GM11168 (cell line): ENCODE results near the gene MCF2L2.
"Not testable (repeated sequence)": the region's sequence is repeated elsewhere in the genome, so short reads cannot be mapped to it uniquely, and the experiment has no call there.

Experiments
- in situ Hi-C: fragments of 300-500 bp; cut with MboI; formaldehyde crosslinking; loops from one replicate; pipeline ENCODE4 v1.12.0; 2022; ENCODE audit warnings: low sequenced_read_pairs; ENCODE audit not compliant: unreplicated experiment

MCF2L2 gene

GRCh38 chr3:183378008-183378407 lies 50.4 kb downstream of the MCF2L2 start:
- in situ Hi-C loops: loop anchor here (25.0 kb wide), 1 partner anchor 466 kb away; no protein-coding TSS in a partner anchor

GRCh38 chr3:183377307-183377959 lies 51.0 kb downstream of the MCF2L2 start:
- in situ Hi-C loops: loop anchor here (25.0 kb wide), 1 partner anchor 465 kb away; no protein-coding TSS in a partner anchor

DNA sequence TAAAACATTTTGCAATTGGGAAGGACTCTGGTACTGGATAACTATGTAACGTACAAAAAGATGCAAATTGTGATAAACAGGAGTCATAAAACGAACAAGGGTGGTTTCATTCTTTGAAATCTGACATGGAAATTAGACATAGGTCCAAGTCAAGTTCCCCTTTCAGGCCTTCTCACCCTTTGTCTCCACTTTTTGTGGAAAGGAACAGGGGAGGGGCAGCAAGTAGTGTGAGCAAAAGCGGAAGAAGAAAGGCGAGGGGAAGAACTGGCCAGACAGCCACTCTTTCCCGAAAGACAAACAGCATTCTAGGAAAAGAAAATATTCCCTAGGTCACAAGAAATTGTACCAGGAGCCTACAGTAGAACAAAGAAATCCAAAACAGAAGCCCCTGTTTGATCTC lies 52.6 kb downstream of the MCF2L2 start:
- in situ Hi-C loops: loop anchor here (25.0 kb wide), 1 partner anchor 463 kb away; no protein-coding TSS in a partner anchor

- in situ Hi-C loops: loop anchor here (25.0 kb wide), 1 partner anchor 463 kb away; no protein-coding TSS in a partner anchor
Measured at GRCh38 chr3:183375337-183375736, 53.1 kb downstream of the MCF2L2 start.

- in situ Hi-C loops: no loop called here
Measured at GRCh38 chr3:183372911-183373310, 55.5 kb downstream of the MCF2L2 start.

DNA sequence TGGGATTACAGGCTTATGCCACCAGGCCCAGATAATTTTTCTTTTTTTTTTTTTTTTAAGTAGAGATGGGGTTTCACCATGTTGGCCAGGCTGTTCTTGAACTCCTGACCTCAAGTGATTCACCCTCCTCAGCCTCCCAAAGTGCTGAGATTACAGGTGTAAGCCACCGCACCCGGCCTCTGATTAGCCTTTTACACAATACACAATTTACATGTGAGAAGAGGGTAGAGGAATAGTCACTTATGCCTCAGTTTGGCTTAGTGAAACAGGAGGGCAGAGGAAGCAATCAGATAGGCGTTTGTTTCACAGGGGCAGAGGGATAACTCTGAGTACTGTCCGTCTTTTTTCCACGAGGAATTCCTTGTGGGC lies 56.8 kb downstream of the MCF2L2 start:
- in situ Hi-C loops: not testable (repeated sequence)

GRCh38 chr3:183370391-183370790 lies 58.0 kb downstream of the MCF2L2 start:
- in situ Hi-C loops: no loop called here

- in situ Hi-C loops: no loop called here
Measured at GRCh38 chr3:183369627-183370026, 58.8 kb downstream of the MCF2L2 start.

DNA sequence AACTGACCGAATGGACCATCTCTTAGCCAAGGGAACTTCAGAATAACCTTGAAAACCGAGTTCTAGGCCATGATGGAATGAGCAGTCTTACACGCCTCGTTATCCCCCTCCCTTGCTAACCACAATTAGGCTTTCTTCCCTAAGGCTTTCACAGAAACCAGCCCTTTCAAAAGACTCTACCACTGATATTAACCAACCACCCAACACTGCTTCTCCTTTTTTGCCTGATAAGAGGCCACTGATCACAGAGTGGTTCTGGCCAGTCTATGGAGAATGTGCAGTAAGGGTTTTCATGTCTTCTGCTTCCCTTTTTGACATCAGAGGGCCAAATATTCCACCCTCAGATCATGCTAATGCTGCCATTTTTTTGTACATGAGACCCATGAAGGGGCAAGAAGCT lies 59.3 kb downstream of the MCF2L2 start:
- in situ Hi-C loops: no loop called here

- in situ Hi-C loops: no loop called here
Measured at GRCh38 chr3:183360971-183361624, 67.3 kb downstream of the MCF2L2 start.

- in situ Hi-C loops: no loop called here
Measured at GRCh38 chr3:183359036-183359435, 69.4 kb downstream of the MCF2L2 start.

- in situ Hi-C loops: no loop called here
Measured at GRCh38 chr3:183357564-183358079, 70.8 kb downstream of the MCF2L2 start.

GRCh38 chr3:183356920-183357319 lies 71.5 kb downstream of the MCF2L2 start:
- in situ Hi-C loops: no loop called here

GRCh38 chr3:183354874-183355273 lies 73.5 kb downstream of the MCF2L2 start:
- in situ Hi-C loops: no loop called here

GRCh38 chr3:183354325-183354831 lies 74.0 kb downstream of the MCF2L2 start:
- in situ Hi-C loops: no loop called here

GRCh38 chr3:183353421-183353820 lies 75.0 kb downstream of the MCF2L2 start:
- in situ Hi-C loops: no loop called here

- in situ Hi-C loops: no loop called here
Measured at GRCh38 chr3:183350164-183350563, 78.3 kb downstream of the MCF2L2 start.

DNA sequence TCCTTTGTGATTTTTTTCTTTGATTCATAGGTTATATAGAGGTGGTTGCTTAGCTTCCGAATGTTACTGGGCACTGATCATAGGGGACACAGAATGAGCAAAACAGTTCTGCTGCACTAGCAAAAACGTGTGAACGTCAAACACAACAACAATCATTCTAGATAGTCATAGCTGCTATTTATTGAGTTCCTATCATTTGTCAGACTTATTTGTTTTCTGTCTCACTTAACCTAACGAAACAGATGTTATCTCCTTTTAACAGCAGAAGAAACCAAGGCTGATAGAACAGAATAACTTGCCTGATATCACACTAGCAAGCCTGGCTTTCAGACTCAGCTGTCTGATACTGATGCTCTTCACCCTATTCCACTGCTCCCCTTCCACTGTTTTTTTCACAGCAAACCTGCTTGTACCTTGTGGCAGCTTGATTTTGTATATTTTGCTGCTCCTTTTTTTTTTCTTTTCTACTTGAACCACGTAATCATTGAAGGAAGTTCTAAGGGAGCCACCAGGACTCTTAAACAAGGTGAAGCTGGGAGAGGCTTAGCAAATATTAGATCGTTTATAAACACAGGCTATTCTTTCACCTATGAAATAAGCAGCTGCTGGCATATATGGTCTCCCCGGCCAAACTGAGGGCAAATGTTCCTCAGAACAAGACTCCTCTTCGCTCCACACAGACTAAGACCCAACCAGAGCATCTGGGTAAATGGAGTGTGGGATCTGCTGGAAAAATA lies 78.8 kb downstream of the MCF2L2 start:
- in situ Hi-C loops: no loop called here

DNA sequence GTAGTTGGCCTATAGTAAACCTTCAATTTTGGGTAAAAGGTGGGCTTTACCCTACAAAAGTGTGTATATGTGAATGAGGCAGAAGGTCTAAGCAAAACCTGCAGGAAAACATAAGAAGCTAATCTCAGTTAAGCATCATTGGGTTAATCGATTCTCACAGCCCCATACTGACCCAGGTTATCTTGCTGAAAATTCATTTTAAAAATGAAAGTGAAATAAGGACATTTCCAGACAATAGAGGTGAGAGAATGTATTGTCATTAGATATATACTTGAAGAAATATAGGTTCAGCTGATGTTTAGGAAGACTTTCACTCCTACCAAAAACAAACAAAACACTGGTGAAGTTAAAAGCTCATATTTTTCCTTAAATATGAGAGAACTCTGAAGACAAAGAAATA lies 85.6 kb downstream of the MCF2L2 start:
- in situ Hi-C loops: no loop called here

GRCh38 chr3:183341545-183342288 lies 86.7 kb downstream of the MCF2L2 start:
- in situ Hi-C loops: no loop called here
